Cardiac fibroblast (primary cell): Measurements from ENCODE around the gene ATP6V0D1.

Experiments used
- DNase-seq, 2 donors: peaks; one replicate each; pipeline versions ENCODE4 v3.0.0 to v3.0.0-alpha.2; 2010; ENCODE audit warnings: low read depth in 2 of 2
- H3K4me3 ChIP-seq, 2 donors: replicated peaks in 1 of 2; 1 replicate in 1 of 2; 2 replicates in 1 of 2; pipeline ENCODE4 v1.5.1; 2011; ENCODE audit warnings: low read depth in 2 of 2, low read length in 2 of 2, mild to moderate bottlenecking in 2 of 2, moderate library complexity in 1 of 2
- CTCF ChIP-seq: IDR thresholded peaks from one replicate; pipeline ENCODE4 v1.5.1; 2011; ENCODE audit warnings: low read depth, mild to moderate bottlenecking, low read length, inconsistent platforms

The ATP6V0D1 gene

GRCh38 chr16:67456391-67457081 is 24.4 kb downstream of the ATP6V0D1 start:
- TF ChIP-seq CTCF, result peak; percentile 65
- no peak overlapping the region for H3K4me3 ChIP-seq
- DNase-seq, result peak; percentile 57 to 82

GRCh38 chr16:67454852-67455251 is 26.1 kb downstream of the ATP6V0D1 start:
- no peak for TF ChIP-seq CTCF
- no peak for DNase-seq

GRCh38 chr16:67454104-67454503 is 26.9 kb downstream of the ATP6V0D1 start:
- no peak overlapping the region for H3K4me3 ChIP-seq
- TF ChIP-seq CTCF, result no peak
- DNase-seq, result no peak

More at GRCh38 chr16:67454852-67455251, 26.1 kb downstream of the ATP6V0D1 start:
- H3K4me3 ChIP-seq, result no peak overlapping the region

GRCh38 chr16:67451704-67452435 is 29.1 kb downstream of the ATP6V0D1 start:
- no peak for TF ChIP-seq CTCF

GRCh38 chr16:67451061-67451703 is 29.8 kb downstream of the ATP6V0D1 start:
- TF ChIP-seq CTCF, result no peak
- DNase-seq, result no peak
- H3K4me3 ChIP-seq, result no peak overlapping the region

More at GRCh38 chr16:67451704-67452435, 29.1 kb downstream of the ATP6V0D1 start:
- no peak overlapping the region for H3K4me3 ChIP-seq
- DNase-seq, result no peak

GRCh38 chr16:67449739-67450138 is 31.2 kb downstream of the ATP6V0D1 start:
- no peak overlapping the region for H3K4me3 ChIP-seq
- TF ChIP-seq CTCF, result no peak
- DNase-seq, result no peak
